Fibroblast of the conjunctiva (primary cell): ENCODE results near the gene TMEM164.

Experiments used
- DNase-seq: peaks from one replicate; pipeline ENCODE4 v3.0.0-alpha.2; 2010; ENCODE audit warnings: low read depth

The TMEM164 gene

GRCh38 chrX:110003167-110004156 lies 548 bp downstream of the TMEM164 start:
- no peak for DNase-seq

- no peak for DNase-seq
Measured at GRCh38 chrX:110004215-110004614, 1.3 kb downstream of the TMEM164 start.

GRCh38 chrX:110004731-110005369 lies 1.9 kb downstream of the TMEM164 start:
- DNase-seq = no peak

- DNase-seq = no peak
Measured at GRCh38 chrX:110006161-110006560, 3.2 kb downstream of the TMEM164 start.

GRCh38 chrX:110006821-110007375 lies 4.0 kb downstream of the TMEM164 start:
- DNase-seq = peak; percentile 30

- DNase-seq = no peak
Measured at GRCh38 chrX:110008011-110008635, 5.2 kb downstream of the TMEM164 start.

- no peak for DNase-seq
Measured at GRCh38 chrX:110012818-110013485, 10.0 kb downstream of the TMEM164 start.

GRCh38 chrX:110013968-110014367 lies 11.1 kb downstream of the TMEM164 start:
- no peak for DNase-seq

- no peak for DNase-seq
Measured at GRCh38 chrX:110015032-110015431, 12.1 kb downstream of the TMEM164 start.

- DNase-seq = no peak
Measured at GRCh38 chrX:110015915-110016314, 13.0 kb downstream of the TMEM164 start.

GRCh38 chrX:110020536-110020935 lies 17.6 kb downstream of the TMEM164 start:
- DNase-seq = no peak

GRCh38 chrX:110021258-110022022 lies 18.5 kb downstream of the TMEM164 start:
- peak; percentile 47 for DNase-seq

GRCh38 chrX:110022599-110023448 lies 19.9 kb downstream of the TMEM164 start:
- DNase-seq = no peak

- no peak for DNase-seq
Measured at GRCh38 chrX:110025395-110025794, 22.5 kb downstream of the TMEM164 start.

- DNase-seq = no peak
Measured at GRCh38 chrX:110026099-110026844, 23.4 kb downstream of the TMEM164 start.

- no peak for DNase-seq
Measured at GRCh38 chrX:110032534-110033147, 29.7 kb downstream of the TMEM164 start.

- no peak for DNase-seq
Measured at GRCh38 chrX:110034036-110034435, 31.1 kb downstream of the TMEM164 start.

GRCh38 chrX:110036162-110037033 lies 33.5 kb downstream of the TMEM164 start:
- no peak for DNase-seq
